C1 segment of cervical spinal cord (tissue), 14 donors: Measurements from ENCODE around the gene RPUSD4.

Experiments used
- DNase-seq, 14 donors: peaks; one replicate each; lab custom pipeline; 2025; lab: John Stamatoyannopoulos, UW

RPUSD4 gene

DNA sequence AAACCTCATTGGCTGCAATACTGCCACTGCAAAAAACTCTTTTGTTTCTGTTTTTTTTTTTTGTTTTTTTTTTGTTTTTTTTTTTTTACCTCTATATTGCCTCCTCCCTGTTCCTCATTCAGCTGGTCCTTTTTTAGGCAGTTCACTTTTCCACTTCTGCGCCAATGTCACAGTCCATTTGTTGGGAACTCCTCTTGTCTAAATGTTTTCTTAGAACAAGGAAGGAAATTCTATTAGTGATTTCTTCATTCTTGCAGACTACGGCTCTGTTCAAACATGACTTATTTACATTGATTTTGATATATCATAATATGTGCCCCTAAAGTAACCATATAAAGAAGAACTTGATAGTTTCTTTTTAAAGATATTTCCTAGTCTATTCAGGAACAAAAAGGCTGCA is 3.0 kb upstream of the RPUSD4 start:
- no peak for DNase-seq

DNA sequence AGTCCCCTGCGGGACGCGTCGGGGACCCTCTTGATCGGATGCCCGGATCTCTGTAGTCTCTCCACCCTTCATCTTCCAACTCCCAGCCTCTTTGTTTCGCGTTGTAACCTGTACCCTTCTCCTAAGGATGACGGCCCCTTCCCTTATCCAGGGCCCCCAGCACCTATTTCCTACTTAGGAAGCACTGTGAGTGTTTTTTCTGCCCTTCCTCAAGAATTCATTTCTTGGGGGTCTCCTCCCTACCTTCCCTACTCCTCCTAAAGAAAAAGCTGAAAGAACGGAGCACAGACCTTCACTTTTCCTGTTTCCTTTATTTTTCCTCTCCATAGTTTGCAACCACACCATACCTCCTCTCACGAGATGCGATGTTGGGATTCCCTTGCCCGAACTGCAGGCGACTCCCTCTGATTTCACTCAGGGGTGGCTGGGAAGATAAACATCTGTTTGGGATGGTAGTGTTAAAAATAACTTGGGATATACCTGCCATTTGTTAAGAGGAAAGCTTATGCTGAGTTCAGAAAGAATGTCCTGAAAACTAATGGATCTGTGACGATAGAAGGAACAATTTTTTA is 725 bp upstream of the RPUSD4 start:
- DNase-seq, result no peak

DNA sequence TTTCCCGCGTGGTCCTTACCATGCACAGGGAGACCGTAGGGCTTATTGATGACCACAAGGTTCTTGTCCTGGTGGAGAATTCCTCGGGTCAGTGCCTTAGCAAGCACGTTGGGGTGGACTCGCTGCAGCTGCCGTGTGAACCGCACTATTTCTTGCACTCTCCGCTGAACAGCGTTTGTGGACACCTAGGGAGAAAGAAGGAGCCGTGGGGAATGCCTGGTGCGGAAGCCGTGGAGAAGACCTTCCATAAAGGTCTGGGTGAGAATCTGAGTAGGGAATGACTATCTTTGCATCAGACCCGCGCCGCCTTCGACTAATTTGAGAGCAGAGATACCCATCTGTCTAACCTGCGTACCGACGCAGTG is 597 bp downstream of the RPUSD4 start:
- DNase-seq, result no peak

DNA sequence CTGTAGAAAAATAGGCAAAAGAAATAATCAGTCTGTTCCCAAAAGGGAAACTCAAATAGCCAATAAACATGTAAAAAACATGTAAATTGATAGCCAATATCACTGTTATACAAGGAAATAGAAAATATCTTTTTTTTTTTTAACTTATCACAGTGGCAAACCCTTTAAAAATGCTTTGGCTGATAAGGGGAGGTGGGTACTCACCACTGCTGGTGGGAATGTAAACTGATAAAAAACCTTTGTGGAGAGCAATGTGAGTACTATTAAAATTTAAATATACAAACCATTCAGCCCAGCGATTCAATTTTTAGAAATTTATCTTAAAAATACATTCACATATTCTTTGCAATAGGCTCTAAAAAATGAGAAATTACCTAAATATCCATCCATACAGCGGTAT is 3.6 kb downstream of the RPUSD4 start:
- no peak for DNase-seq

DNA sequence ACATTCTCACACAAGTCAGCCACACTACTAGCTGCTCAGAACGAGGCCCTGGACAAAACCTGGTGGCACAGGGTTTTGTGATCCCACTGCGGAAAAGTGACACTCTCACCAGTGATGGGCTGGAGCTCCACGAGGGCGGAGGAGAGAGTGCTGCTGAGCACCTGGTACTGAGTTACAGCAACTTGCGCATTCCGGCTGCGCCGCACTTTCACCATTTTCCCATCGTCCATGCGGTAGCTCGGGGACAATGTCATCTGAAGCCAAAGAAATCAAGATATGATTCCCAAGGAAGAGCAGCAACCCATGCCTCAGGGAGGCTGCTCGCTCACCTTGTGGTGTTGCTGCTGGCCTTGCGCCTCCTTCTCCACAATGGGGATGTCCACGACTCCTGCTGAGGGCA is 6.1 kb downstream of the RPUSD4 start:
- no peak for DNase-seq

DNA sequence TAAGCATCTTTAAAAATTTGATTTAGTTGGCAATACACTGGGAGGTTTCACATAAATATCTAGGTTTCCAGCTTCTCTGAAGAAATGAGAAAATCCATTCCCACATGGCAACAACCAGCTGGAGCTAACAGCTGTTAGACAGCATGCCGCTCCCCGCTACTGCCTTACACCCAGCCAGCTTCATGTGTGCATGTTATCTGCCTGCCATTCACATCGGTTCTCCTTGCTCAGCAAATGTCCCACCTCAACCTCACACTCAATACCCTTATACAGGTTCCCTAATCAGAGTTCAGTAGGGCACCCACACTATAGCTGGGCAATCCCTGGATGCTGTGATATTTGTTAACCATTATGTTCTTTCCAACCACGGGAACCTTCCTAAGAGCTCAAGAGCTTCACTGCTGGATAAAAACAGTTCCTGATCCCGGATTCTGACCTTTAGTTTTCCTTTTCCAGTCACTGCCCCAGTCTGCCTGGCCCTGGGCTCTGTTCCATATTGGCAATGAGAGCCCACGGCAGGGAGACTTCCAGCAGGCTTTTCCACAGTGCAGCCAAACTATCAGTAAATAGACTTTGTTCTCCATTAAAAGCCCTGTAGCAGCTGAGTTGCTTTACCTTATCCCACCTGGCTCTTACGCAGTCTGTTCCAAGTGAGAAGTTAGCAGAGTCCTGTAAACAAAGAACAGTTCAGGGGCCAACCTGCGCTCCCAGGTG is 8.6 kb downstream of the RPUSD4 start:
- peak in 1 of 14 donors; percentile 32 for DNase-seq

DNA sequence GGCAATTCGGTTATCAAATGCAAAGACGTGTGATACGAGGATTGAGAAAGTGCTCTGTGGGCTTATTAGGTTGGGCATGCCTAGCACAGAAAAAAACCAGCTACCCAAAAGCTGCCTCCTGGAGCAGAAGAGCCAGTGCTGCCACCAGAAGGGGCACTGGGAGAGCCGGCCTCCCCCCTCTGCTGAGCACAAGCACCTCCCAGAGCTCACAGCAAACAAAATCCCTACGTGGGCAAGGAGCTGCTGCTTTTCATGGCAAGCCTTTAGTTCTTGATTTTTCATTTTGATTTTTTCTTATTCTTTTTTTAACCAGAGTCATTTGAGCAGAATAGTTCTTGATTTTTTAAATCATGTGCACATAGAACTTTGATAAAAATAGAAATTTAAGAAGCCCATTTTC is 12.8 kb downstream of the RPUSD4 start:
- no peak for DNase-seq

DNA sequence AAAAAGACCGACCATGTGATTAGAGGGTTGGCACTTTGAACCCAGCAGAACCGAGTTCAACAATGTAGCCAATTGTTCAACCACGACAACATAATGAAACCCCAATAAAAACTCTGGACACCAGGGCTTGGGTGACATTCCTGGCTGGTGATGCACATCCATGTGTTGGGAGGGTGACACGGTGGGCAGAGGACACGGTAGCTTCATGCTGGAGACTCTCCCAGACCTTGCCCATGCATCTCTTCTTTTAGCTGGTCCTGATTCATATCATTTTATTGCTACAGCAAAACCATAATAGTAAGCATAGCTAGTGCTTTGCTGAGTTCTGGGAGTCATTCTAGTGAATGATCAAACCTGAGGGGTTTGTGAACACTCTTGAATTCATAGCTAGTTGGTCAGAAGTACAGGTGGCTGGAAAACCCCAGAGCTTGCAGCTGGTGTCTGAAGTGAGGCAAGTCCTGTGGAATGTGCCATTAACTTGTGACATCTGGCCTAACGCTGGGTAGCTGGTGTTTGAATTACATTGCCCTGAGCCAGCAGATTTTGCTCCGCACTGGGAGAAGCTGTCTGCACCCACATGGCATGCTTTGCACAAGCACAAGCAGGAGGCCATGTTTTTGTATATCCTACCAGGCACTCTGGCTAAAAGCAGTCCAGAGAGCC is 14.0 kb downstream of the RPUSD4 start:
- no peak for DNase-seq

DNA sequence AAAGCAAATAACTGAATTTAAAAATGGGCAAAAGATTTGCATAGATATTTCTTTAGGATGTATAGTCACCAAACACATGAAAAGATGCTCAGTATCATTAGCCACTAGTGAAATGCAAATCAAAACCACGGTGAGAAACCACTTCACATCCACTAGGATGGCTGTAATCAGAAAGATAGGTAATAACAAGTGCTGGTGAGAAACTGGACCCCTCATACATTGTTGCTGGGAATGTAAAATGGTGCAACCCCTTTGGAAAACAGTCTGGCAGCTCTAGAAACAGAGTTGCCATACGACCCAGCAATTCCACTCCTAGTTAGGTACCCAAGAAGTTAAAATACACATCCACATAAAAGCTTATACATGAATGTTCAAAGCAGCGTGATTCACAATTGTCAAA is 16.3 kb downstream of the RPUSD4 start:
- no peak for DNase-seq

DNA sequence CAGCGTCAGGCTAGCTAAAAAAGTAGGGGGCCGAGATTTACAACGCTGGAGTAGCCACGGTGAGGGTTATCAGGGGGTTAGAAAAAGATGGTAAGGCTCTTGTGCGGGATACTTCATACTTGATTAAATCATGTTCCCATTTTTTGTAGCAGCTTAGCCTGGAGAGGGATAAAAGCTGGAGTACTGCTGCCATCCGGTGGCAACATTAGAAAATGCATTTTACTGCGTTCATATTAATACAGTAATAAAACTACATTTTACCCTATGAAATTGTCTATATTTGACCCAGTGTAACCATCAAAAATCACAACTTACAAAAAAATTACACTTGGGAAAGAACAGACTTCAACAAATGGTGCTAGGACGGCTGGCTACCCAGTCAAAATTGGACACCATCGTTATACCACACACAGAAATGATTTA is 17.3 kb downstream of the RPUSD4 start:
- DNase-seq, result peak in 3 of 14 donors; percentile 15 to 45 (median 23)

DNA sequence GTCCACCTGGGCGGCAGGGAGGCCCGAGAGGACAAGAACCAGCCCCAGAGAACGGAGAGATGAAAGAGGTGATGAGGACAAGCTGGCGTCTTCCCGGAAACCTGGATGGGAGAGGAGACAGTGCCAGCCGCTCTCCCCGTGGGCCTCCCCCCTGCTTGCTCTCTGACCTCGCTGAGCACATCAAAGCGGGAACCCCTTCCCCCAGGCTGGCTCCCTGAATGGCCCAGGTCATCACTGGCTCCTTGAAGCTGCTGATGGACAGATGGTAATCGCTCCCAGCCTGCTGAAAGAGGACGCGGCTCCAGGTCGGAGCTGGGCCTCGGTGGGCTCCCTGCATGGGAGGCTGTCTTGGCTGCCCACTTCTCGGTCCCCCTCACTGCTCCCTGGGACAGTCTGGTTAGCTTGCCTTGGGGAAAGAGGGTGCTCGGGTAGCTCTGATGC is 18.4 kb downstream of the RPUSD4 start:
- DNase-seq, result no peak

DNA sequence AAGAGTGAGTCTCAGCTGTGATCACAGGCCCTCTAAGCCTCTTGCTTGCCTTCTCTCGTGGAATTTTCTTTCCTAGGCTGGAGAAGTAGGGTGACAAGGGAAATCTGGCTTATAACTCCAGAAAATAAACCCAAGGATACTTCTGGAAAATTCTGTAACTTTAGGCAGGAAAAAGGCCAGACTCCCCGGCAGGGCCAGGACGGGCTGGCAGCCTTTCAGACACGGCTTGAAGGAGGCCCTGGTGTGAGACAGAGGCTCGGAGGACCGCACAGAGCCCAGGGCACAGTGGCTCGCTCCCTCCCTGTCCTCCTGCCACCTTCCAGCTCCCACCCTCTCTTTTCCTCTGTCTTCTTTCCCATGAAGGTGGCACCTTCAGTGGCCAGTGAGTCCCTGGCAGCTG is 19.1 kb downstream of the RPUSD4 start:
- DNase-seq, result no peak

DNA sequence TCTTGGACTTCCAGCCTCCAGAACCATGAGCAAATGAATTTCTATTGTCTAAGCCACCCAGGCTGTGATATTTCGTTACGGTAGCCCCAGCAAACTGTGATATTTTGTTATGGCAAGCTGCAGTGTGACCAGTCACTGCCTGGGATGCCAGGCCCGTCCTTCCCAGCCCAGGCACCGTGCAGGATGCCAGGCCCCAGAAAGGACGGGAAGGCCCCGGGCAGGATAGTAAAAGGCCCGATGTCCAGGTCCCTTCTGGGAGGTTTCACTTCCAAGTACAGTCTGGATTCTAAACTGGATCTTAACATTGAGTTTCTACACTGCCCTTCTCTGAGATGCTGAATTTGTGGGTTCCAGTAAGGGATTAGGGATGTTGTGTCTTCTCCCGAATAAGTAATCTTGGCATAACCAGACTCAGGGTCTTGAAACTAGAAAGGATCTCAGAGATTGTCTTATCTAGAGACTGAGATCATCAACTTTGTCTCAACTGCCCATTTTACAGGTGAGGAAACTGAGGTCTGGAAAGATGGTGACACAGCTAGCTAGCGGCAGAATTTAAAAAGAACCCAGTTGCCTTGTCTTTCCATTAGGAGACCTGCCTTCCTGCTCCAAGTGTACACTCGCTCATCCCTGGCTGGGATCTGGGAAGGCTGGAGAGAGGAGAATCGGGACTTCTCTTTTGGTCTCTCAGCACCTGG is 19.9 kb downstream of the RPUSD4 start:
- DNase-seq, result no peak

DNA sequence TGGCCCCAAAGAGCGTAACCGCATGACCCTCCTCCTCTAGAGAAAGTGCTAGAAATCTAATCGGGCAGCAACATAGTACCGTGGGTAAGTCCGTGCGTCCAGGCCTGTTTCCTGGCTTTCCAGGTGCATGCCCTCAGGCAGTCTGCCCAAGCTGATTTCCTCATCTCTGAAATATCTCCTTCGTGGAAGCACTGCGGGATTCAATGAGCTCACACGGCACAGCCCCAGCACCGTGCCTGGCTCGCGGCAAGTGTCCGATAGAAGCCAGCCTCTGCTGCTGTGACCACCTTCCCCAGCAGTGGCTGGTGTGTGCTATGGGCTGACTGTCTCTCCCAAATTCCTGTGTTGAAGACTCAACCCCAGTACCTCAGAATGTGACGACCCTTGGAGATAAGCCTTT is 20.7 kb downstream of the RPUSD4 start:
- no peak for DNase-seq

DNA sequence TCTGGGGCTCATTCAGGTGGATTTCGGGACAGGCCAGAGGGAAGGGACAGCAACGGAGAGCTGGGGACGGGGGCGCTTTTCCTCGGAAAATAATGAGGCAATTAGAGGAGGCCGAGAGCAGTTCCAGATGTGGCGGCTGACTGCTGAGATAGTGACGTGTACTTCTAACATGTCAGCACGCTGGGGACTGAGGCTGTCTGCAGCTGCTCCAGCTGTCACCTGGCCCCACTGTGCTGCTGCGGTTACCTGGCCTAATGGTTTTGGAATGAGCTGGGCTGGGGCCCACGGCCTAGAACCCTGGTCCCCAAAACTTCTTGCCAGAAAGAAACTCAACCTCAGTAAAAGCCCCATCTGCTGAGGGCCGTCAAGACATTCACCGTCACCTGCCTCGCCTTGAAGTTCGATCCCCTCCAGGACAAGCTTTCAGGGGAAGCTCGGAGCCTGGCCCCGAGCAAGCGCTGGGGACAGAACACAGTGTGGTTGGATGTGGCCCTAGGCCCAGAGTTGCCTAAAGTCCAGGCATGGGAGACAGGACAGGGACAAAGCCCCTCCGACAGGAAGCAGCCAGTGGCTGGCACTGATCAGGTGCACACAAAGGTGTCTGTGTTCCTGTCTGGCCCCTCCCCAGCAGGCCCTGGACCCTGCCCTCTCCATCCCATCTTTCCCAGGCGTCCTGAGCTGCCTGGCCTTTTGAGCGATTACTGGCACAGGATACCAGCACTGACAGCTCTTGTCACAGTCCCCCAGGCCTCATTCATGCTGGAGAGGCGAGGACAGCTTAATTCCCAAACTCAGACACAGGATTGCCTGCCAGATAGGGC is 22.1 kb downstream of the RPUSD4 start:
- DNase-seq, result no peak

DNA sequence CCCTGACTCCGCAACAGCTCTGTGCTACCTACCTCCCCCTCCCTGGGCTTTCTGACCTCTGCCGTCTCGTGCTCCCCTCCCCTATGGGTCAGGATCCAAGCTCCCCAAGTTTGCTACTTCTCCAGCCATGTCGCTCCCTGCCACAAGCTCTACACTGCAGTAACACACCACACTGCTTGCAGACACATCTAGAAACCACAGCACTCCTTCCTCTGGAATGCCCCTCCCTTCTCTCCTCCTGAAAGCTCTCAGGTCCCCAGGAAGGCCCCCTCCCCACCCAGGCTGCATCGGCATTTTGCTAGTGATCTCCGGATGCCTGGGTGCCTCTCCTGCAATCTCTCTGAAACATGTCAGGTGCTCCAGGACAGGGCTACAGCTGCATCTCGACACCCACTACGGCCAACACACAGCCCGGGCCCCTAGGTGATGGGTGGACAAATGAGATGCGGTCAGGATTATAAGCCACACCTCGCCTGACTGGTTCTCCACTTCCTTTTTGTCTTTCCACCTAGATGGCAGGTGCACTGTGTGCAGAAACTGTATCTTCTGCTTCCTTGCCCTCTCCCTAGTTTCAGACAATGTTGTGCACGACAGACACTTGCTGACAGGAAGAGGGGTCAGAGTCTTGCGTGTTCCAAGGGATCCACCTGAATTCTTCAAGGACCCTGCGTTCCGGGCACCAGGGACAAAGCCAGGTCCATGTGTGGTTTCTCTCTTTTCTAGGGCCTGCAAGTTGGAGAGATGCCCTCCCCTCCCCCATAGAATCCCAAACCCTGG is 22.9 kb downstream of the RPUSD4 start:
- DNase-seq, result no peak

DNA sequence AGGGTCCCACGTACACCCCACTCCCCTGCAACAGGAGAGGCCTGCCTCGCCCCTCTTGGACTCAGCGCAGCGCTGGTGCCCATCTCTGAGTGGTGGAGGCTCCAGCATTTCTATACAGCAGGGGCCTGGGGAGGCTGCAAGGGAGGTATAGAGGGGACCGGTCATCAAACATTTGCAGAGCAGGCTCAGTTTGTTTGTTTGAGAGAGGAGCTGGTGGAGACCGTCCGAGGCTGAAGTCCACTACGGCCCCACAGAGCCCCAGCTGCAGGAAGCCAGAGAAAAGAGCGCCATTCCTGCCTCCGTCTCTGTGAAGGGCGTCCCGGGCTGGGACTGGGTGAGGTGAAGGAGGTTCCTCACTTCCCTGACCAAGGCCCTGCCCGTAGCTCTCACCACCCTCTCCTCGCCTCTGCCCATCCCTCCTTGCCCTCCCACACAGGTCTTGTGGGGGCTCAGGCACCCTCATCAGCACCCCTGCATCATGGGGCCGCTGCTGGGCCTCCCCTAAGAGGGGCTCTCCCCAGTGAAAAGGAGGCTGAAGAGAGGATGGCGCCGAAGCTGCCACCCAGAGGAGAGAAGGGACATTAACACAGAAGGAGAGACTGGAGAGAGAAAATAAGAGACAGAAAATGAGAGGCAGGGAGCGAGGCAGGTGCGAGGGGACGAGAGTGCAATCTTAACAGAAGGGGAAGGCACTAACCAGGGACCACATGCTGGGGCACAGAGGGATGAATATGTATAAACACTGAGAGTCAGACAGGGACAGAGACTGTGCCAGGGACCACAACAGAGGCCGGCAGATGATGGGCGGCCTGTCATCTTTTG is 24.5 kb downstream of the RPUSD4 start:
- peak in 1 of 14 donors; percentile 72 for DNase-seq

DNA sequence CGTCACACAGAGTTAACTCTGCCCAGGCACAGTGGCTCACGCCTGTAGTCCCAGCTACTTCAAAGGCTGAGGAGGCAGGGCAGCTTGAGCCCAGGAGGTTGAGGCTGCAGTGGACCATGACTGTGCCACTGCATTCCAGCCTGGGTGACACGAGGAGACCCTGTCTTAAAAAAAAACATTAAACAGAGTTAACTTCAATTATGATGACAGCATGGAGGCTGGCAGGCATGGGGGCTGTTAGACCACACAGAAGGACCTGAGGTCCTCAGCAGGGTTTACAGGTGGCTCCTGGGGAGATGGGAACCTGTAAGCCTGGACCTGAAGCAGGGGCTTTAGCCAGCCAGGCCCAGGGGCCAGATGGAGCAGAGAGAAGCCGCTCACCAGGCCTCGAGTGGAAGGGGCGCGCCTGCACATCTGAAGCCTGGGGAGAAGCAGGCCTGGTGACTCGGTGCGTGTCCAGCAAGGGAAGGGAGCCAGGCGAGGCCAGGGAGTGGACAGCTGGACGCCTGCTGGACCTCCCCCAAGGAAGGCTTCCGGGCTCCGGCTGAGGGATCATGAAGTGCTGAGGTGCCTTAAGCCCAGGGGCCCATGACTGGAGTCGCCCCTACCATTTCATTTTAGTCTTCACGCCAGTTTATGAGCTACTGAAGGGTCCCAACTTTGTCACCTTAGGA is 25.3 kb downstream of the RPUSD4 start:
- DNase-seq, result no peak

DNA sequence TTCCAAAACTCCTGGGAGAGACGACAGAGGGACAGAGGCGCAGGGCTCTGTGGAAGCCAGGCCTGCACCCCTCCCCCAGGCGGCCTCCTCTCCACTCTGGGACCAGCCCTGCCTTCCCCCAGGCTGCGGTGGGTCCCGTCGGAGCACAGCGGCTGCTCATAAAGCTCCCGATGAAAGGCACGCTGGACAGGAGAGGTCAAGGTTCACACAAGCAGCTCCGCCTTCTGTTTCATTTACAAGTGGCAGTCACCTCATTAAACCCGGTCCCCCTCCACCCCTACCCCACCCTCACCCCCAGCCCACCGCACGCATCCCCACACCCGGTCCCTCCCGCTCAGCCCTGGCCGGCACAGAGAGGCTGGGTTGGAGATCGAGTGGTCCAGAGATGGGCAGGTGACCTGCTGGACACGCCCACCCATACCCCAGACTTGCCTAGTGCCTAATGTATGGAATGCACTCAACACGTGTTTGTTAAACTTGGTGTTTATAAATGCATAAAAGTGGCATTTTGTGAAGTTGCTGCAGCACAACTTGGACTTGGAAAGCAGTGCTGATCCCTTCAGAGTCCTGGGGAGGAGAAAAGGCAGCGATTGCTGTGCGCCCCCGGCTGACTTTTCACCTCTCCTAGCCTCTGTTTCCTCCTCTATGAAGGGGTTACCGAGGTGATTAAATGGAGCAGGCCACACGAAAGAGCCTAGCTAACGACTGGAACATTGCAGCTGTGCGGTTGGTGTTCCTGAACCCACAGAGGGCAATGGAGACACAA is 26.0 kb downstream of the RPUSD4 start:
- DNase-seq, result no peak
